Mesendoderm (in vitro differentiated cells): Measurements from ENCODE around the gene CFAP46.
"Not testable (repeated sequence)": the region's sequence is repeated elsewhere in the genome, so short reads cannot be mapped to it uniquely, and the experiment has no call there.

Source experiments
- DNase-seq: peaks from one replicate; pipeline ENCODE4 v3.0.0; 2013
- H2AK5ac ChIP-seq: 2 replicates; pipeline ENCODE4 v1.6.1; 2013; ENCODE audit warnings: low read length, inconsistent platforms
- H2BK120ac ChIP-seq: 2 replicates; pipeline ENCODE4 v1.6.1; 2013; ENCODE audit warnings: low read depth, mild to moderate bottlenecking, low read length, moderate library complexity, mixed read lengths
- H2BK15ac ChIP-seq: replicated peaks from 2 replicates; pipeline ENCODE4 v1.6.1; 2013; ENCODE audit warnings: low read depth, mild to moderate bottlenecking, moderate library complexity
- H2BK5ac ChIP-seq: 2 replicates; pipeline ENCODE4 v1.6.1; 2013; ENCODE audit warnings: low read length, inconsistent platforms
- H3K18ac ChIP-seq: 2 replicates; pipeline ENCODE4 v1.6.1; 2013; ENCODE audit warnings: mild to moderate bottlenecking, low read length, mixed read lengths
- H3K23ac ChIP-seq: one replicate; pipeline ENCODE4 v1.6.1; 2013; ENCODE audit warnings: low read length
- H3K27ac ChIP-seq: 2 replicates; pipeline ENCODE4 v1.5.1; 2013; ENCODE audit warnings: low read depth, mild to moderate bottlenecking, inconsistent platforms, low read length, moderate library complexity
- H3K27me3 ChIP-seq: 2 replicates; pipeline ENCODE4 v1.6.1; 2013; ENCODE audit warnings: low read length, control low read depth, mild to moderate bottlenecking, inconsistent platforms; ENCODE audit not compliant: insufficient read depth, poor library complexity
- H3K36me3 ChIP-seq: 2 replicates; pipeline ENCODE4 v1.6.1; 2013; ENCODE audit warnings: low read length, inconsistent platforms; ENCODE audit not compliant: control insufficient read depth, insufficient read depth
- H3K4ac ChIP-seq: one replicate; pipeline ENCODE4 v1.6.1; 2013; ENCODE audit warnings: low read depth, mild to moderate bottlenecking, low read length, moderate library complexity
- H3K4me1 ChIP-seq: 2 replicates; pipeline ENCODE4 v1.6.1; 2013; ENCODE audit warnings: low read depth, low read length, inconsistent platforms; ENCODE audit not compliant: control insufficient read depth
- H3K4me2 ChIP-seq: 2 replicates; pipeline ENCODE4 v1.6.1; 2013; ENCODE audit warnings: low read length
- H3K4me3 ChIP-seq: 2 replicates; pipeline ENCODE4 v1.5.1; 2013; ENCODE audit warnings: mild to moderate bottlenecking, low read length
- H3K56ac ChIP-seq: one replicate; pipeline ENCODE4 v1.6.1; 2013; ENCODE audit warnings: low read length
- H3K79me1 ChIP-seq: 2 replicates; pipeline ENCODE4 v1.6.1; 2013; ENCODE audit warnings: low read length, inconsistent platforms
- H3K79me2 ChIP-seq: 2 replicates; pipeline ENCODE4 v1.6.1; 2013; ENCODE audit warnings: mild to moderate bottlenecking, low read length; ENCODE audit not compliant: control insufficient read depth, insufficient read depth
- H3K9ac ChIP-seq: 2 replicates; pipeline ENCODE4 v1.6.1; 2013; ENCODE audit warnings: low read length, inconsistent platforms
- H4K5ac ChIP-seq: one replicate; pipeline ENCODE4 v1.6.1; 2013; ENCODE audit warnings: low read length
- H4K8ac ChIP-seq: one replicate; pipeline ENCODE4 v1.6.1; 2013; ENCODE audit warnings: low read depth, mild to moderate bottlenecking, control low read depth, low read length, moderate library complexity
- whole genome bisulfite sequencing: extraction: QIAGEN DNeasy Blood & Tissue Kit; methylation state at CpG from one replicate; pipeline ENCODE4 v1.1.7; 2013; ENCODE audit warnings: low lambda C conversion rate, missing lambda C conversion rate; ENCODE audit not compliant: insufficient coverage; ENCODE audit errors: extremely low coverage; 5-methylcytosine and 5-hydroxymethylcytosine counted together

The CFAP46 gene

GRCh38 chr10:132937861-132938260 is 4.5 kb downstream of the CFAP46 start:
- H3K56ac ChIP-seq: no peak overlapping the region
- no peak overlapping the region for H2AK5ac ChIP-seq
- H2BK120ac ChIP-seq: no peak overlapping the region
- no peaks in the 10 kb centered on the region for H3K36me3 ChIP-seq
- H2BK5ac ChIP-seq: no peak overlapping the region
- H3K79me1 ChIP-seq: no peaks in the 10 kb centered on the region
- H3K9ac ChIP-seq: no peak overlapping the region
- no peak overlapping the region for H3K27ac ChIP-seq
- no peak overlapping the region for H2BK15ac ChIP-seq
- no peaks in the 10 kb centered on the region for H3K79me2 ChIP-seq
- no peak overlapping the region for H3K23ac ChIP-seq
- WGBS: no CpG with 5 or more reads among the region's 19 CpGs
- peak; percentile 13 for DNase-seq
- H3K27me3 ChIP-seq: no peaks in the 10 kb centered on the region
- H3K4me3 ChIP-seq: no peak overlapping the region
- H3K18ac ChIP-seq: no peak overlapping the region
- H4K5ac ChIP-seq: no peak overlapping the region
- H3K4me1 ChIP-seq: no peaks in the 10 kb centered on the region
- H3K4ac ChIP-seq: no peak overlapping the region
- no peak overlapping the region for H4K8ac ChIP-seq
- H3K4me2 ChIP-seq: no peak overlapping the region

- Histone ChIP-seq H3K56ac (no peak overlapping the region), H3K4me3 (no peak overlapping the region), H2BK5ac (no peak overlapping the region), H3K79me1 (no peaks in the 10 kb centered on the region), H4K5ac (no peak overlapping the region), H2BK120ac (no peak overlapping the region), H3K27ac (no peak overlapping the region), H3K36me3 (no peaks in the 10 kb centered on the region), H3K4me1 (no peaks in the 10 kb centered on the region), H2AK5ac (no peak overlapping the region), H3K9ac (no peak overlapping the region), H3K4me2 (no peak overlapping the region), H3K18ac (no peak overlapping the region), H3K79me2 (no peaks in the 10 kb centered on the region), H3K23ac (no peak overlapping the region), H3K27me3 (no peaks in the 10 kb centered on the region), H4K8ac (no peak overlapping the region), H2BK15ac (no peak overlapping the region), H3K4ac (no peak overlapping the region)
- DNase-seq: no peak
- no CpG with 5 or more reads among the region's 6 CpGs for WGBS
These were observed 7.4 kb downstream of the CFAP46 start for GRCh38 chr10:132934953-132935352.

GRCh38 chr10:132933308-132934042 is 8.9 kb downstream of the CFAP46 start:
- Histone ChIP-seq H3K9ac (no peak overlapping the region), H2BK5ac (no peak overlapping the region), H3K4me2 (no peak overlapping the region), H3K56ac (no peak overlapping the region), H3K27me3 (no peaks in the 10 kb centered on the region), H4K5ac (no peak overlapping the region), H2BK15ac (no peak overlapping the region), H2AK5ac (no peak overlapping the region), H3K4me1 (no peaks in the 10 kb centered on the region), H3K4me3 (no peak overlapping the region), H4K8ac (no peak overlapping the region), H3K79me2 (no peaks in the 10 kb centered on the region), H3K4ac (no peak overlapping the region), H3K18ac (no peak overlapping the region), H2BK120ac (no peak overlapping the region), H3K27ac (no peak overlapping the region), H3K79me1 (no peaks in the 10 kb centered on the region), H3K23ac (no peak overlapping the region), H3K36me3 (no peaks in the 10 kb centered on the region)
- no CpG with 5 or more reads among the region's 30 CpGs for WGBS
- no peak for DNase-seq

- no peak overlapping the region for H2BK15ac ChIP-seq
- no CpG with 5 or more reads among the region's 25 CpGs for WGBS
- H4K5ac ChIP-seq: no peak overlapping the region
- H2BK120ac ChIP-seq: no peak overlapping the region
- no peak overlapping the region for H3K18ac ChIP-seq
- no peak overlapping the region for H3K4me2 ChIP-seq
- no peak overlapping the region for H2AK5ac ChIP-seq
- H3K4me1 ChIP-seq: no peaks in the 10 kb centered on the region
- no peak for DNase-seq
- no peak overlapping the region for H2BK5ac ChIP-seq
- no peak overlapping the region for H3K4me3 ChIP-seq
- H3K56ac ChIP-seq: no peak overlapping the region
- H3K79me2 ChIP-seq: no peaks in the 10 kb centered on the region
- H4K8ac ChIP-seq: no peak overlapping the region
- H3K27me3 ChIP-seq: no peaks in the 10 kb centered on the region
- H3K23ac ChIP-seq: no peak overlapping the region
- no peak overlapping the region for H3K4ac ChIP-seq
- H3K79me1 ChIP-seq: no peaks in the 10 kb centered on the region
- H3K27ac ChIP-seq: no peak overlapping the region
- H3K9ac ChIP-seq: no peak overlapping the region
- H3K36me3 ChIP-seq: no peaks in the 10 kb centered on the region
These were observed 9.7 kb downstream of the CFAP46 start for GRCh38 chr10:132932461-132933307.

- not testable (repeated sequence) for H4K5ac ChIP-seq, H3K4me3 ChIP-seq, H3K79me1 ChIP-seq, DNase-seq, H3K18ac ChIP-seq, H3K27ac ChIP-seq, H3K79me2 ChIP-seq, H3K4me1 ChIP-seq, H2BK5ac ChIP-seq, H4K8ac ChIP-seq, H2BK15ac ChIP-seq, H3K27me3 ChIP-seq, H2BK120ac ChIP-seq, H3K9ac ChIP-seq, H3K36me3 ChIP-seq, H3K4me2 ChIP-seq, H3K23ac ChIP-seq, H2AK5ac ChIP-seq, H3K4ac ChIP-seq
- H3K56ac ChIP-seq: peak overlapping the region; percentile 25
- WGBS: no CpG with 5 or more reads among the region's 6 CpGs
These were observed 10.8 kb downstream of the CFAP46 start for GRCh38 chr10:132931258-132932250.
